CD4-positive, alpha-beta T cell treated with Interleukin-17A for 1 hour (primary cell): ENCODE results near the gene MTMR6.

Experiments used
- DNase-seq: peaks from one replicate; pipeline ENCODE4 v3.0.0-alpha.2; 2020

Gene MTMR6

DNA sequence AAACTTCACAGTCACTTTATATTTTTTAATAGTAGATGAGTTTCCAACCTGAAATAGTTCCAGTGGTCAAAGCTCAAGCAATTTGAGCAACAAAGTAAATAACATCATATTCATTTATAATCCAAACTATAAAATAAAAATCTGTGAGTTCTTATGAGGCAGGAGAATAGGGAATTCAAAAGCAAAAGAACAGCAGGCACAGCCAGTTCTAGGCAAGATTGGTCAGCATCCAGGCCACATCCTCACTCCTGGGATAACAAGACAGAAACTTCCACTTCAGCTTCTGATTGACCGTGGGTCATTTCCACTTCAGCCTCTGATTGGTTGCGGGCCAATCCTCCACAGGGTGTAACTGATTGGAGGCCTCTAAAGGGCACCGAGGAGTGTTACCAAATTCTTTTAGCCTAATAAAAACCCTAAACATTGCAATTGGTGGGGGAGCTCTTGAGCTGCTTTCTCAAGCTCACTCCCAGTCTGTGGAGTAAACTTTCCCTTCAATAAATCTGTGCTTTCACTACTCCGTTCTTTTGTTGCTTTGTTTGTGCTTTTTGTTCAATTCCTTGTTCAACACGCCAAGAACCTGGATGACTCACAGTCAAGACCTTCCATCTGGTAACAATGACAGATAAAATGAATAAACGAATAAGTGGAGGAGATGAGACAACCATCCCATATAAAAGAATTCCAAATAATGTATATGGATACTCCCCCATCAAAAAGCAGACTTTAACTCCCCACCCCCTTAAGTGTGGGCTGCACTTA is 72.6 kb downstream of the MTMR6 start:
- no peak for DNase-seq

DNA sequence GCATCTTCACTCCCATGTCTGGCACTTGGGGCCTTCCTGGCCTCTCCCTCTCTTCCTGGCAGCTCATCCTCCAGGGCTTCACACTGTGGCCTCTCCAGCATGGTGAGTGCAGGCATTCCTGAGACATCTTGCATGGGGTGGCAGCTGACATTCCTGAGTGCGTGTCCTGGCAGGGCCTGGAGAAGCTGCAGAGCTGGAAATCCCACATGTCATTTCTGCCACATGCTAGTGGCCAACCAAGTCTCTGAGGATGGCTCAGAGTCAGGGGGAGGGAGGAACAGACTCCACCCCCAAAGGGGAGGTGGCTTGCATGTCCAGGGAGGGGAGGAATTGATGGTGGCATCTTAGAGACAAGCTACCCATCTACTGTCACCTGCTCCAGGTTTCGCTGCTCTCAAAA is 73.6 kb downstream of the MTMR6 start:
- no peak for DNase-seq

DNA sequence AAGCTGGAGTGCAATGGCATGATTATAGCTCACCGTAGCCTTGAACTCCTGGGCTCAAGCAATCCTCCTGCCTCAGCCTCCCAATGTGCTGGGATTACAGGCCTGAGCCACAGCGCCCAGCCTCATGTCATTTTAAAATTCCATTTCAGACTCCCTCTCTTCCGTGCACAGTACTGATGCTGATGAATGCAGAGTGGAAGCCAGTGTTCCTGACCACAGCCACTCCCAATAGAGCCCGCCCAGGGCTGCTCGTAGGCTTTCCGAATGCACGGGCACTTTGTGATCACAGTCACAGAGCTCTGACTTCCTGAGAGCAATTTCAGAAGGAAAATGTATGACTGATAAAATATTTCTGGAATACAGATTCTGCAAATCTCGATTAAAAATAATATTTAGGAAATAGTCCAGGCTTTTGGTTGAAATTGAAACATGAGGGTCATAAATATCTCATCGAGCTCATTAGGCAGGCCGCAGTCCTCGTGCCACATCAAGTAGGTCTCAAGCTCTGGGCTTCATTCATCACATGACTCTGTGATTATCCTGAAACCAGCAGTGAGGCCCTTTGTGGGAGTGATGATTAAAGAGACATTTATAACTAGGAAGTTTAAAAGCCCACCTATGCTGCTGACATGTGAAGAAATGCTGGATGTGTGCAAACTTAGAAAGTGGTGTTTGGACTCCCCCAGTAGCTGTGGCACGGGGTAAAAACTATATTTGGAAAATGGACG is 76.3 kb downstream of the MTMR6 start:
- no peak for DNase-seq

DNA sequence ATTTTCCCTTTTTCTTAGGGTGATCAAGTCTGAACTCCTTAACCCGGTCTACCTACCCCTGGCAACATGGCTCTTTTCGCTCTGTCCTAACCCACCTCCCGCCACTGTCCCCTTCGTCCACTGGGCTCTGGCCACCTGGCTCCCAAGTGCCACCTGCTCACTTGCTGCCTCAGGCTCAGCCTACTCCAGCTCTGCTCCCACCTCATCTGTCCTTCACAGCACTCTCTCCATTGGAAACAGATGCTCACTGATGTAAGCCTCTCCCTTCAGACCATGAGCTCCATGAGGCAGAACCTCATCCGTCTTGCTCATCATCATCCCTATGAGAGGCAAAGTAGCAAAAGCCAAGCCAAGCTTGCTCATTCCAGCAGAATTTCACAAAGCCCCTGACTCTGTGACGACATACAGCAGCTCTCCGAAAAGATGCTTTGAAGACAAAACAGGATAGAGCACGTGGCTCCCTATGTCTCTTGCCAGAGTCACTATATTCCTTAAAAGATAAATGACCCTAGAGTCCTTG is 79.9 kb downstream of the MTMR6 start:
- no peak for DNase-seq

DNA sequence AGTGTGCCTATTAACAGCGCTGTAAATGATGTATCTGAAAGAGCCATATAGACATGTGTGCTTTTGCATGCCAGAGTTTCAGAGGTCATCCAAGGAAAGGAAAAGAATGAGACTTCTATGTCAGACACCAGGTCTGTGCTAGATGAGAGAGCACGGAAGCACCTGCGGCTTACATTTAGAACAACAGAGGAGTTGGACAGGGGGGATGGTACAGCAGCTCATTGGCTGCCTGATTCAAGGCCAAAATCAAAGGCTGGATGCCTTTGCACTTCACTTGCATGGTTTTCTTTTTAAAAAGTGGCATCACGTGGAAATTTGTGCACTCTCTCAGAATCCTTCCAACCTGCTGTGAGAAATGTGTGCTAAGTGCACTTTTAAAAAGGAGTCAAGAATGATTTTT is 82.4 kb downstream of the MTMR6 start:
- no peak for DNase-seq

DNA sequence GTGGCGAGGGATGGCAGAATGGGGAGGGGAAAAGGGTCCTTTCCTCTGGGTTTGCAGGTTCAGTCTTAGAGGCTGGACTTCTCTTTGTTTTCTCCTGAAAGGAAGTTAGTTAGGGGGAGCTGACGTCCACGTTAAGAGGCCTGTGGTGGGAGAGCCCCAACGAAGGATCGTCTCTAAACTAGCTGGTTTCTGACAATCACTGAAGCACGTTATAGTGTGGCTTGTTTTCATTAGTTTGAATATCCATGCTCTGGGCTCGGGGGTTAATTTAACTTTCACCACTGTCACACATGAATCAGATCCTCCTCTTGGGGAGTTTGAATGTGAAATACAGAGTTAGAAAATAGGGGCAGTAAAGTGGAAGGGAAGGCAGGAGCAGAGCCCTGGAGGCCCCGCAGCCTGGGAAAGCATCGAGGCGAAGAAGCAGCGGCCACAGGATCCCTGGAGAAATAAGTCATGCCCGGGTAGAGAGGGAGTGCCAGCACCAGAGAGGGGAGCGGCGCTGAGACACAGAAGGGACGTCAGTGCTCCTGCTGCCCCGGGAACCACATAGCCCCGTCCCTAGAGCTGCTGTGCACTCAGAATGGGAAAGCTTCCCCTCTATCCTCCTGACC is 84.1 kb downstream of the MTMR6 start:
- DNase-seq, result no peak

DNA sequence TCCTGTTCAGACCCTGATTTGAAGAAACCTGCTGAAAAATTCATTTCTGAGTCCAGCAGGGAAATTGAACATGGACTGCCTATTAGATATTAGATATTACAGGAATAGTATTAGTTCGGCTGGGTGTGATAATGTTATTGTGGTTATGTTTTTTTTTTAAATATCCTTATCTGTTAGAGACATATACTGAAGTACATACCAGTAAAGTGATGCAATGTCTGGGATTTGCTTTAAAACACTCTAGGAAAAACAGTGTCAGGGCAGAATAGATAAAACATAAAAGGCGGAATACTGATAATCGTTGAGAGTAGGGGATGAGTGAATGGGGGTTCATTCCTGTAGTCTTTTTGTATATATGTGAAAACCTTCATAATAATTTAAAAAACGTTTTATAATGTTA is 86.5 kb downstream of the MTMR6 start:
- DNase-seq, result no peak

DNA sequence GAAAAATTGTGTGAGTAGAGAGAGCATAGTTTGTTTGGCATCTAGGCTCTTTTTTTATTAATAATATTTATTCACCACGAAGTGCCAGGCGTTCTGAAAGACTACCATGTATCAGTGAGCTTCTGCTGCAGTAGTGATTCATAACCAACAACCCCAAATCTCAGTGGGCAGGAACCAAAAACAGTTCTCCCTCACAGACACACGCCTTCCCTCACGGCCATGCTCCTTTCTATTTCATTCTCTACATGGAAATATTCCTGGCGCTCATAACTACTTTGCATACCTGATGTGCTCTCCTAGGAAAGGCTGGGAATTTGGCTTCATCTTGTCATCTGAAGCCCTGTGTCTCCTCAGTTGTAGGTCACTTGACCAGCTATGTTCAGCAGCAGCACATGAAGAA is 88.6 kb downstream of the MTMR6 start:
- no peak for DNase-seq

DNA sequence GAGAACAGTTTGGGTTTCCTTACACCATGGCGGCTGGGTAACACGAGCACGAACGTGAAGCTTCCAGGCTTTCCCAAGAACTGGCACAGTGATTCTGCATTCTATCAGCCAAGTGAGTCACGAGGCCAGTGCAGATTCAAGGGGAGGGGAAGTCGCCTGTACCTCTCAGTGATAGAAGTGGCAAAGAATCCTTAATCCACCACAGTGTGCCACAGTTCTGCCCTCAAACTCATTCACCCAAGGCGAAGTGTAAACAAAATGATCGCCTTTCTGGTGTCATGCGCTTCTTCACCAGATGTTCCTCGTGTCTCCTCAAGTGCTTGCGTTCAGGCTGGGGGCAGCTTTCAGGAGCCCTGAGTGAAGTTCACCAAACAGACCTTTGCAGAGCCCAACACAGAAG is 90.3 kb downstream of the MTMR6 start:
- no peak for DNase-seq
